T-helper 2 cell (primary cell): ENCODE results near the gene SUCLG1.
A peak's percentile ranks its signal among the peaks of the same experiment; 100 is the strongest.
"Not testable (repeated sequence)": the region's sequence is repeated elsewhere in the genome, so short reads cannot be mapped to it uniquely, and the experiment has no call there.

Experiments used
- DNase-seq, 5 experiments: peaks; one replicate each; pipeline versions ENCODE4 v3.0.0 to v3.0.0-alpha.2; 2012 to 2022
- total RNA-seq, 2 donors: gene quantifications; one replicate each; lab custom pipeline; 2026; lab: John Stamatoyannopoulos, UW

The SUCLG1 gene
- total RNA-seq, result 45.5 to 47.7 reads per million in 2 donors

DNA sequence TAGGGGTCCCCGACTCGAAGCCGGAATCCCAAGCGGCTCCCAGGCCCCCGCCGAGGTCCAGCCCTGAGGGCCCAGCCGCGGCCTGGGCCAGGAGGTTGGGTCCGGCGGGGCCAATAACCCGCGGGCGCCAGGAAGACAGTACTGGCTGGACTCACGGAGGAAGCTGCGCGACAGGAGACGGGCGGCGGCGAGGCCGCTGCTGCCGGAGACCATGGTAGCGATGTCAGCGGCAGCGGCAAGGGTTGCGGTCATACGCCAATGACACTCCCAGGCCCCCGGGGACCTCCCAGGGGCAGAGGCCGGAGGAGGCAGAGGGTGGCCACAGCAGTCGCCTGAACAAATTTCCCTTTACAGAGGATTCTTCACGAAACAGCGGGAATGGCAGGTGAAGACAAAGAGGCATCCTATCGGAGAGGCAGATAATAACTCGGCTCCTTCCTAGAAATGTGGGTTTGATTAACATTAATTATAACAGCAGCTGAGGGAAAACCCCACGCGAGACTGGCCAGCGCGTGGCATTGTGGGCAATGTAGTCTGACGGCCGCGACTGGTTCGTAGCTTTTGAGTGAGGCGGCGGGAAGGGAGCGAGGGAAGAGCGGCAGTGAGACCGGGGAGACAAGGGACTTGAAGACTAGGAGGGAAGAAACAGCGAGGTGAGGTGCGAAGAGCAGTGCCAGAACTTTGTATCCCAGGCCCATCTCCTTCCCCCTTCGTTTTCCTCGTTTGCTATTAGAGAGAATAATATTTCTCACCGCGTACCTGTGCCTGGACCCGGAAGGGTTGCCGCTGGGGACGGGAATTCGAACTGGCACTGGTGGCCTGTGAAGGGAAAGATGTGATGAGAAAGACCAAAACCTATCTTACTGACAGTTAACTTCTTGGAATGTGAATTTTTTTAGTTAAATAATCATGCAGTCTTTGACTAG, at the start of gene SUCLG1:
Gene SUCLG1, minus strand, starts transcription at position 263 of the 926 bp plus-strand sequence. Its CDS starts 11 bp downstream, at position 252.
- DNase-seq, result peak; percentile 64 to 94 (median 79)

GRCh38 chr2:84498150-84498799, 39.2 kb upstream of the SUCLG1 start:
- DNase-seq, result peak in 1 of 5 experiments; percentile 21

- no peak for DNase-seq
Observed at GRCh38 chr2:84497285-84497684, 38.2 kb upstream of the SUCLG1 start.

DNA sequence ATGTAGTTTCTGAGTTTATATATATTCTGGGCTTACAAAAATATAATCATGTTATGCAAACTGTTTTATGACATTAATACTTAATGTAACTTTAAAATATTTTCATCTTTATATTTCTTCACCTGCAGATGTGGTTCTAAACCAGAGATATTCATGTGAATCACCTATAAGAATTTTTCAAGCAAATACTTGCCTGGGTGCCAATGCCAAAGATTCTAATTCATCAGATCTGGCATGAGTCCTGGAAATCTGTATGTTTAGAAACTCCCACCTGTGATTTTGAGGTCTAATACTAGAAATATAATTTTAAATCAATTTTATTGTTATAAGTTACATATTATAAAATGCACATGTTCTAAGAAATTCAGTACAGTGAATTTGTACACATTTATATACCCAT, 37.3 kb upstream of the SUCLG1 start:
- DNase-seq, result no peak

GRCh38 chr2:84495539-84496146, 36.6 kb upstream of the SUCLG1 start:
- peak in 3 of 5 experiments; percentile 7 to 80 (median 48) for DNase-seq

GRCh38 chr2:84494070-84494469, 35.0 kb upstream of the SUCLG1 start:
- no peak for DNase-seq

DNA sequence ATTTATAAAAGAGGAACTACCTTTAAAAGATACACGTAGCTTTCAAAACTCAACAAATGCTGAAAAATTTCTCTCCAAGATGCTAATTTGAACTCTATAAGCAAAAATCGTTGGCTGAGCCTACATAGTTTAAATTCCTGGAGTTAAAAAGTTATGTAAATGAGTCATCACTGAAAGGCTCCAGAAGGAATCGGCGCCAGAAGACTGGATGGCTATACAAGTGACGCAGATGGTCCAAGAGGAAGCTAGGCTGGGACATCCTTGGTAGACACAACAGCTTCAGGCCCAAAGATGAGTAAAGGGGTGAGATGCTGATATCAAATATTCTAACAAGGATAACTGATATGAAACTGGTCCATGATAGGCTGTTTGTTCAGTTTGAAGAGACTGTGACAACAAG, 34.4 kb upstream of the SUCLG1 start:
- no peak for DNase-seq

- peak in 1 of 5 experiments; percentile 10 for DNase-seq
Observed at GRCh38 chr2:84492571-84492970, 33.5 kb upstream of the SUCLG1 start.

GRCh38 chr2:84491741-84492140, 32.7 kb upstream of the SUCLG1 start:
- DNase-seq, result no peak

GRCh38 chr2:84491256-84491655, 32.2 kb upstream of the SUCLG1 start:
- no peak for DNase-seq

DNA sequence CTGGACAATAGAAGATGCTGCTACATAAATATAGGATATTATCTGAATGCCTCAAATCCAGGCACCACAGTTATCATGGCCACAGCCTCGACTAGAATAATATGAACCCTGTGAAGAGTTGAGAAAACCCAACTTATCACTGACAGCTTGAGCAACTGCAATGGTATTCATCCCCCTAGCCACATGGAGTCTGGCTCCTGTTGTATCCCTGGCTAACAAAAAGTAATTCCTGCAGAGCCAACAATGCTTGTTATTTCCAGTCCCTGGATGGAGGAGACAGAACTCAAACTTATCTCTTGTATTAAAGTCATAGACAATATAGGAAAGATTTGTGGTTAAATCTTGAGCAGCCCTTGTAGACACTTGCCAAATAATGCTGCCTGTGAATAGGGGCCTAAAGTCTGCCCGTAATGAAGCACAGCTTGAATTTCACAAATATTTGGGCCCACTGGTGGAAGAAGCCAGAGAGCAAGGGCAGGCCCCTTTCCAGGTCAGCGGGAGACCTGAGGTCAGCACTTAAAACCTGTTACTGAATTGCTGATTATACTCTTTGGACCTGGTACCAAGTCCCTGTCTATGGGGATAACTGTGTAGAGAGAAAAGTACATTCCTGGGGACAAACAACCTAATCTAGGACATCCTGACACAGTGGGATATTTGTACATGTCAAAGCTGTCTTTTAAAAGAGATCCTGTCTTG, 28.4 kb upstream of the SUCLG1 start:
- DNase-seq, result no peak

DNA sequence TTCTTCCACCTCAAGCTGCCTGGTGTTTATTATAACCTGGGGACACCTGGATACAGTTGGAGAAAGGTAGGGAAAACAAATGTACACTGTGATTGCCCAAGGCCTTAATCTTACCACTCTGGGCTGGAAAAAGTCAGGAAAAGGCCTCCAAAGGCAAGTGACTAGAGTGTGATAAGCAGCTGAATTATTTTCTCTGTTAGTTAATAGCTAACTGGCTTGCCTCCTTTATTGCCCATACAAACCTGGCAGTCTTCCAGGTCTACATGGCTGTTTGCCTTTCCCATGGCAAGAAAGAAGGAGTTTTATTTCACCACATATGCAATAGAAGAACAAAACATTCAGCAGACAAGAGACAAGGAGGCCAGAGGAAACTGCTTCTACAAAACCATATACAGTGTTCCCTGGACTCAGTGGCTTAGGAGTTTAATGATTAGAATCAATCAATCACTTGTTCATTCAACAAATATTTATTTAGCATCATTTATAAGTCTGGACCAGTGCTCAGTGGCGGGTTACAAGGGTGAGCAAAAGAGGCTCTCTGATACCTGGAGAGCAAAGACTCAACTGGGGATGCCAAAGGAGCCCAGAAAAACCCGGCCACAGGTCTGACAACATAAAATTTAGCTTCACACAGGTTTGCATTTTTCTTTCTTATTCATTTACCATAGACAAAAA, 27.5 kb upstream of the SUCLG1 start:
- no peak for DNase-seq

- DNase-seq, result no peak
Observed at GRCh38 chr2:84483320-84483719, 24.2 kb upstream of the SUCLG1 start.

- DNase-seq, result no peak
Observed at GRCh38 chr2:84482603-84483002, 23.5 kb upstream of the SUCLG1 start.

DNA sequence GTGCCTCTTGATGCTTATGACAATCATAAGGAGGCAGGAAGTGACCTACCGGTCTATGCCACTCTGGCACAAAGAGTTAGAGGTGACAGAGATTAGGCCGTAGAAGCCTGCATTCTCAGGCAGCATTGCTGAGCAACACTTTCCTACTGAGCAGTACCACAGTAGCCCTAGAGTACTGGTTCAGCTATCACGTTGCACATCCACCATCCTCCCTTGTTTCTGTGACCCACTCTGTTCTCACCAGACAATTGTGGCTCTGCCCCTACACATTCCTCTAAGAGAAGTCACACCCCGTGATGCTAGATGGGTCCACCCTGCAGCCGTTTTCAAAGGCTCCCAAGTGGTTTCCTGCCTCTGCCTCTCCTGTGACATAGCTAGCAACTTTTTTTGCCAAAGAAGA, 22.6 kb upstream of the SUCLG1 start:
- DNase-seq, result peak in 2 of 5 experiments; percentile 5 to 28

DNA sequence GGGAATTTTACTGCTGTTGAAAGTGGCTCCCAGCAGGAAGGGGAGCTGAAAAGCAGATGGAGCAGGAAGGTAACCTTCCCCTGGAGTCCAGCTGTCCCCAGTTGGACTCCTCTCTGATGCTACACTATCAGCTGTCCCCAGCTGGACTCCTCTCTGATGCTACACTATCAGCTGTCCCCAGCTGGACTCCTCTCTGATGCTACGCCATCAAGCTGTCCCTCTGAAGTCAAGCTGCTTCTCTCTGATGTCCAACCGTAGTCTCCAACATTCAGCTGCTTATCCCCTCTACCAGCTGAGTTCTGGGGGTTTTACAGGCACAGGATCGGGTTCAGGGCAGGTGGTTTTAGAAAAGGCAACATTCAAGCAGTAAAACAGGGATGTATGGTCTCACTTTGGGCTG, 19.8 kb upstream of the SUCLG1 start:
- no peak for DNase-seq

- DNase-seq, result no peak
Observed at GRCh38 chr2:84477886-84478285, 18.8 kb upstream of the SUCLG1 start.

DNA sequence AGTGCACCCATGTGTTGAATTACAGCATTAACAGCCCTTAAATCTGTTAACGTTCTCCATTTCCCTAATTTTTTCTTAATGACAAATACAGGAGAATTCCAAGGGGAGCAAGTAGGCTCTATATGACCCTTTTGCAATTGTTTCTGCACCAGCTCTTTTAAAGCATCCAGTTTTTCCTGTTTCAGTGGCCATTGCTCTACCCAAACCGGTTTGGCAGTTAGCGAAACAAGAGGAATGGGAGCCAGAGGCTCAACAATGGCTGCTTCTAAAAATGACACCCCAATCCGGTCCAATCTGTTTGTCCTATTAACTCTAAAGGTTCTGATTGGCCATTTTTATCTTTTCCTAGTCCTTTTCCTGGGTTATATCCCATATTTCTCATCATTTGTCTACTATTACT, 15.1 kb upstream of the SUCLG1 start:
- no peak for DNase-seq

DNA sequence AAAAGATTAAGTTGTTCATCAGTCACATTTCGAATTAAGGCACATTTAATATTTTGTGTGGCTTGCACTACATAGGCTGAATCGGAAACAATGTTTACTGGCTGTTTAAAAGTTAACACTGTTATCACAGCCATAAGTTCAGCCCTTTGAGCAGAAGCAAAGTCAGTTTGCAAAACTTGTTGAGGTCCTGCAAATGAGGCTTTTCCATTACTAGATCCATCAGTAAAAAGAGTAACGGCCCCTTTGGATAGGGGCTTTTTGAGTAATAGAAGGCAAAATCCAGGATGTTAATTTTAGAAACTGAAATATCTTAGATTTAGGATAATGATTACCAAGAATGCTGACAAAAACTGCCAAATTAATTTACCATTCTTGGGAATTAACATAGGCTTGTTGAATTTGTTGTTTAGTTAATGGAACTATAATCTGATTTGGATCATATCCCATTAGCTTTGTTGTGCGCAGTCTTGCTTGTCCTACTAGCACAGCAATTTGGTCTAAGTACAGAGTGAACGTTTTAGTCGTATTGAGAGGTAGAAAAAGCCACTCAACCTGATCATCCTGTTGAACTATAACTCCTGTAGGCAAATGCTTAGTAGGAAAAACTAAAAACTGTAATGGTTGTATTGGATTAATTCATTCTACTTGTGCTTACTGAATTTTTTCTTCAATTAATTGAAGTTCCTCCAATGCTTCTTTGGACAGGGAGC, 13.9 kb upstream of the SUCLG1 start:
- DNase-seq, result no peak

- not testable (repeated sequence) for DNase-seq
Observed at GRCh38 chr2:84472423-84472822, 13.3 kb upstream of the SUCLG1 start.

DNA sequence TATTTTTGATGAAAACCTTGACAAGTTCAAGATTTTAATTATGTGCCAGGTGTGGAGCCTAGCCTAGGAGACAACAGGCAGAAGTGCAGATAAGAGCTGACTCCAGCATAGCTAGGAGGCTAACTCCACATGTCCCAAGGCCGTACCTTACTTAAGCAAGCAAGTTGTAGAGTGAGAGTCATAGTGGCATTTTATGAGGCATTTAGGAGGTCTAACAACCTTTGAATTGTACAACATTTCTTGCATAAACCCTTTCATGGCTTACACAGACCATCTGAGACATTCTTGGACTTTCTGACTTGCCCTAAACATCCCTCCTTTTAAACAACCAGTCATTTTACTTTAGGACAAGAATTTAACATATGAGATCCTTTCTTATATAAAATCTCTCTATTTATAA, 8.3 kb upstream of the SUCLG1 start:
- no peak for DNase-seq

DNA sequence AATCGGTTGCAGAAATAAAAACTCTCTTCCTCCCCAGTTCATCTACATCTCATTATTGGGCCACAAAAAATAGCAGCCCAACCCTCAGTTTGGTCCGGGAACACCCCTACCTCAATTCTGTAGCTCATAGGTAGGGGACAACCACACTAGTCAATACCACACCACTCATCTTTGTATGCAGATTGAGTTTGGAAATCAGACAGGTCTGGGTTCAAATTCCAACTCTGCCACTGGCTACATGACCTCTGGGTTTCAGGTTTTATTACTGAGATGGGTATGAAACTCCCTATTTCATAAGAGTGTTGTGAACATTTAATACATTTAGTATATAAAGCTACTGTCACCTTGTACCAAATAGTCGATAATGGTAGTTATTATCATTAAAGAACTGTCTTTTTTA, 2.2 kb upstream of the SUCLG1 start:
- DNase-seq, result no peak
